NOMO-1 treated with dmso at 0.1 percent for 144 hours (cell line): ENCODE data around the gene CSMD2.

Source experiments
- DNase-seq: peaks from one replicate; lab custom pipeline; 2025; ENCODE audit not compliant: unreplicated experiment; lab: John Stamatoyannopoulos, UW

Gene CSMD2

DNA sequence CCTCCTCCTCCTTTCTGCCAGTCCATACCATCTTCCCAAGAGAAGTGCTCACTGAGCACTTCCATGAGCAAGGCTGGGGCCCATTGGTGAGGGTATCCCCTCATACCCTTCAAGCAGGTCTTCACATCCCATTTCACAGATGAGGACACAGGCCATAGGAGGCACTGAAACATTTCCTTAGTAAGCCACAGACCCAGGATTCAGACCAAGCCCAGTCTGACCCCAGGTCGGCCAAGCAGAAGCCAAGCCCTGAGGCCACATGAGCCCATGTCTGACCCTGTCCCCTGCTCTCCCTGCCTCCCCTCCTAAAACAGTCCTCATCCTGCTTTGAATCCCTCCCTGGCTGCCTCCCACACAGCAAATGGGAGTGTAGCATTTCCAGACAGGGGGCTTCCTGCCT lies 546.4 kb downstream of the CSMD2 start:
- DNase-seq: no peak

DNA sequence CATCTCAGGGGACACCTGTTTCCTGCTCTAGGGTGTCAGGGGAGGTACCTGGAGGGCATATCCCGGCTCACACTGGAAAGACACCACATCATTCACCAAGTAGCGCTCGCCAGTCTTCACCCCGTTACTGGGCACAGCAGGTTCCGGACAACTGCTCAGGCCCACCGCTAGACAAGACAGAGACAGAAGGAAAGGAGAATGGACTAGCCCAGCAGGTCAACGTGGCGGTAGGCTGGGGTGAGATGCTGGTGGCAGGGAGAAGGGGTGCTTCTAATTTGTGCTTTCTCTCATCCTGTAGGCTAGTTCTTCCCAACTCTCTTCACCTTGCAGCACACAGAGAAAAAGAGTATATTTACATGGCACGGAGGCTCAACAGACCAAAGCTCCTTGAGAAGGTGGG lies 547.6 kb downstream of the CSMD2 start:
- no peak for DNase-seq

DNA sequence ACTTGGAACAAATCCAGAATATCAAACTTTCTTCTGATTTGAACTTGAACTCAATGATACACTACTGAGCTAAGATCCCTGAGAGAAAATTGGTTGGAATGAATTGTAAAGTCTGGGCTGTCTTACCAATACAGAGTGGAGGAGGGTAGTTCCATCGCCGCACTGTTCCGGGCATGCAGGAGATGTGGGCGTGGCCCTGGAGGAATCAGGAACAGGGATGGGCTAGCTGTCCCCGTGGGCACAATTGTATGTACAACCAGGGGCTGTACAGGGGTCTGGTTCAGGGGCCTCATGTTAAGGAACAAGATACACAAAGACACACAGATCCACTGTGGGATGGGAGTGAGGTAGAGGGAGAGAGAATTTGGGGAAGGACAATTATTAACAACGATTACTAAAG lies 548.2 kb downstream of the CSMD2 start:
- no peak for DNase-seq

DNA sequence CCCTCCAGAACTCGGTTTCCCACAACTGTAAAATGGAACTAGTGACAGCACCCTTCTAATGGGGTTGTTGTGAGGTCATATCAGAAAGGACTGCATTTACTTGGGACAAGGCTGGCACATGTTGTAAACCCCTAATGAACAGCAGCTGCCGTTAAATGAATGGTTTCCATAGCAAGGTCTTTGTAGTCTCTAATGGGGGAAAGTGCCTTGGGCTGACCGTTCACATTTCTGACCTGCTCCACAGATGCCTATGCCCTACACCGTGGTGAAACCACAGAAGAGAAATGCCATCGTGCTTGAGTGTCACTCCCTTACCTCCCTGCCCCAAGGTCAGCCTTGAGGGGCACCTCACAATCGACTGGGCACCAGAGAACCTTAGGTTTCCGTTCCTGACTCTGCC lies 549.5 kb downstream of the CSMD2 start:
- no peak for DNase-seq

DNA sequence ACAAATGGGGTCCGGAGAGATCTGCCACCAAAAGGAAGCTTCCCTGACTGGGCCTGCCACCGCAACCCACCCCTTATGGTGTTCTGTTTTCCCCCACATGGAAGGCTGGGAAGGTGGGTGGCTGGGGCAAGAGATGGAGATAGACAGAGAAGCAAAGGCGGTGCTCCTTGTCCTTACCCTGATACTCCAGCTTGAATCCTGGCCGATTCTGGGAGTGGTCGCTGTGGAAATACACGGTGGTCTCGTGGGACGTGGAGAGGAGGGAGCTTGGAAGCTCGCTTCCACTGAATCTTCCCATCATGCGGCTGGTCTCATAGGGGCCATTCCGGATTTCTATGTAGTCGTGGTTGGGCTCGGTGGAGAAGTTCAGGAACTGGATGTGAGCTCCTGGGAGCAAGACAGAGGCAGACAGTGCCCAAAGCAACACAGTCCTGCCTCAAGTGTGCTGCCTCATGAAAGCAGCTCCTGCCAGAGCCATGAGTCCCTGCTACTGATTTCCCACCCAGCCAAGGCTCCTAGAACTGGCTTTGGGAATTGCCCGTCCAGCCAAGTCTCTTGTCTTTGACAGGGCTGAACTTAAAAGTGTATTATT lies 554.1 kb downstream of the CSMD2 start:
- DNase-seq: no peak

DNA sequence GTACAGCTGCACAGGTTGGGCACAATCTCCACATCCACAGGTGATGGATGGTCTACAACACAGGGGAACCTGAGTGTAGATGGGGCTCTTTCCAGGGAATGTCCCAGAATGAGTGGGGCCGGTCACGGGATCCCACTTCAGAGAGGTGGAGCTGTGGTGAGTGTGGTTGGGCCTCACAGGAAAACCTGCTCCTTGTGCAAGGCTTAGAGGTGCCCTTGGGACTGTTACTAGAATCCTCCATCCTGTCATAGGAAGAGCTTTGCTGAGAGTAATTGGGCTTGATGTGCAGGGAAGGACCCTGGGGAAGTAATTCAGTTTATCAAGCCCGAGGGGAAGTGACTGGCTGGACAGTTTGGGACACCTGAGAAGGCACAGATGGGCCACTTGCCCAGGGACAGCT lies 554.6 kb downstream of the CSMD2 start:
- DNase-seq: no peak

DNA sequence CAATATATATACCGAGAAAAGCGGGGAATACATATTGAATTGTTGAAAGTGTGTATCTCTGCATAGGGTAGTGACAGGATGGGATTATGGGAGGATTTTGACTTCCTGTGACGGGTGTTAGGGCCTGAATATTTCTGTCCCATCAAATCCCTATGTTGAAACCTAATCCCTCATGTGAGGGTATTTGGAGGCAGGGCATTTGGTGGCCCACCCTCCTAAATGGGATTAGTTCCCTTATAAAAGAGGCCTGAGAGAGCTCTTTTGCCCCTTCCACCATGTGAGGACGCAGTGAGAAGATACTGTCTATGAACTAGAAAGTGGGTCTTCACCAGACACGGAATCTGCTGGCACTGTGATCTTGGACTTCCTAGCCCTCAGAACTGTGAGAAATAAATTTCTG lies 555.3 kb downstream of the CSMD2 start:
- DNase-seq: no peak

DNA sequence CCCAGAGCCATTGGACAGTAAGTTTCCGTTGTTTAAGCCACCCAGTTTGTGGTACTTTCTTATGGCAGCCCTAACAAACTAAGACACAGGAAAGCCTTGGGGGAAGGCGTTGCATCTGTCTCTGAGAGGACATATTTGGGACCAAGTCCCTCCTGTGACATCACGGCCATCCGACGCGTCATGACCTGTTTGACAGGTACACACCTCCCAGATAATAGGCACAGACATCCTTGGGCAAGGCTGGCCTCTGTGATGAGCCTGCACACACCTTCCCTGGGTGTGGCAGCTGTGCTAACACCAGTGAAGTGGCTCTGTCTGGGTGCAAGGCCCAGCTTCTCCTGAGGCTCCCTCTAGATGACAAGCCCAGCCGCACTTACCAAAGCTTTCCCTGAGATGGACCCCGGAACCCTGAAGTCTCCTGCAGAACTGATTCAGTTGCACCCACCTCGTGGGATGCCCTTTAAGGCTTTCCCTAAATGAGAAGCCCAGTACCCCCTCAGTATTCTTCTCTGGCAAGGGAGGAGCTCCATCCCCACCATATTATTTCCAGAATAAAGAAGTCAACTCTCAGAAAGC lies 556.1 kb downstream of the CSMD2 start:
- DNase-seq: no peak

DNA sequence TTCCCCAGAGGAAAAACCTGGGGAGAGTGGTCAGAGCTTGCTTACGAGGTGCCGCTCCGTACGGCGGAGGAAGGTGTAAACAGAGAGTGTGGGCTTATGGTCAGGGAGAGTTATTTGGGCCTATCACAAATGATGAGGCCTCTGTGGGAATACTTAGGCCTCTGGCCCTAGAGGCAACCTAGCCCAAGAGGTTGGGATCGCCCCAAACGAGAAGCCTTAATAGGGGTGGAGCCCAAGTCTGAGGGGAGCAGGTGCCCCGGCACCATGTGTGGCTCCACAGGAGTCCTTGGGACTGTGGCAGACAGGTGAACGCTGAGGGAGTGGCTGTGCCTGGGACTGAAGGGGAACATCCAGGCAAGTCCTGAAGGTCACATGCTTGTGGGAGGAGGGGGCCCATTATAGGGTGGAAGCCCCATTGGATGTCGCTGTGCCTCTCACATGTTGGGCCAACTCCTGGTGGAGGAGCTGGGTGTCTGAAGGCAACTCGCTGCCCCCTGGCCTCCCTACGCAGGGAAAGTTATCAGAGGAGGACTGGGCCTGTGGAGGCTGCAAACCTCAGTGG lies 557.5 kb downstream of the CSMD2 start:
- DNase-seq: no peak

DNA sequence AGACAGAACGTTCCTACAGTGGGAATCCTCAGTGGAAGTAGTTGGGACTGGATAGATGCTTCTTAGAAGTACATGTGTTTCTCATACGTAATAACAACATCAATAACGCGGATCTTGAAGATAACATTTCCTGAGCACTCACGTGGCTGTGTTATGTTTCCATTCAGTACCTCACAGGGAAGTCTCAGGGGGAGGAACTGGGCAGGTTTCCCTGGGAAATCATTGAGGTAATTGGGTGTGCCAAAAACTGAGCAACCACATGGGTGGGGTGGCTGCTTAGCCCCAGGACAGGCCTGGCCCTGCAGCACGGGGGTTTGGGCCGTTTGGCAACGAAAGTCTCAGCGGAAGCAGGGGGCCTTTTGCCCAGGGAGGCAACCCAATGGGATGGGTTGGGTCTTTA lies 558.8 kb downstream of the CSMD2 start:
- DNase-seq: no peak

DNA sequence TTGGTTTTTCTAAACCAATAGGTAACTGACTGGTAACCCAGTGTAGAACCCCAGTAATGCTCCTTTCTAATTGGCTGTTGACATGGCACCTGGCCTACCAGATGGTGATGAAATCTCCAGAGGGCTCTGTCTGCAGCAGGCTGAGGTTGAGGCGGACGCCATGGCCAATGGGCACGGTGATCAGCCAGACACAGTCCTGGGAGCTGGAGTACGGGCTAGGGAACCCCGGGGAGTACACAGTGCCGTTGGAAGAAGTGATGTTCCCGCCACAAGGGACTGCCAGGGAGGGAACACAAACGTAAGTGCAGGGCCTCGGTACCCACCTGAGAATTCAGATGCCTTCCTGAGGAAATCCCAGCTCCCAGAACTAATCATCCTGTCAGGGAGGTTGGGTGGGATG lies 562.8 kb downstream of the CSMD2 start:
- no peak for DNase-seq

DNA sequence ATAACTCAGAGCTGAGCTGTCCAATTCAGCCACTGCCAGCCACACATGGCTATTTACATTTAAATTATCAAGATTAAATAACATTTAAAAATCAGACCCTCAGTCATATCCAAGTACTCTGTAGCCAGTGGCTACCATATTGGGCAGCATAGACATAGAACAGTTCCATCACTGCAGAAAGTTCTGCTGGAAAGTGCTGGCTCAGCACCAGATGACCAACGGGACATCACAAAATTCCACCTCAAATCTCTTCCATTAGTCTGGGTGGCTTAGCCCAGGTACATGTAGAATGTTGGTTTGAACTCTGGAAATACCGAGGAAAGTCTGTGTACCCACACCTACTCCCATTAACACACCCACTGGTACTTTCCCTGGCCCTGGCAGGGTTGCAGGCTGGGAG lies 563.3 kb downstream of the CSMD2 start:
- DNase-seq: no peak

DNA sequence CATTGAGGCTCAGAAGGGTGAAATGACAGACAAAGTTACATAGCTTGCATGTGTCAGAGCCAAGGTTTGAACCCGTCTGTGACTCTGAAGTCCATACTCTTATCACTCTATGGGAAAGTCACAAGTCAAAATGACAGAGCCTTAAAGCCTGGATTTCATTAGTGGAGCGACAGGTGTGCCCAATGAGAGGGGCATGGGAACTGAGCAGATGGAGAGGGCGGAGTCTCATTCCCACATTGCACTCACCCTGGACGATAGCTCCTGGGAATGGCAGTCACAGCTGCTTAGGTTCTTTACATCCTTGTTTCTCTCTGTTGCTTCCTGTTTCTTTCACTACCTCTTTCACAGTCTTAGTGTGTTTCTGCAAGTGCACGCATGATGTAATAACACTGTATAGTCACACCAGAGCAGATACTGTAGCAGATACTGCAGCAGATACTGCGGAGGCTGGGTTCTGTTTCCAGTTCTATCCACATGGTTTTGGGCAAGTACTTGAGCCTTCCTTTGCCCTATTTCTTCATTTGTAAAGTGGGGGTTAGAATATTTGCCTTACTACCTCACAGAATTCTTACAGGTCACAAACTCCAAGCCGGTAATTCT lies 565.4 kb downstream of the CSMD2 start:
- DNase-seq: peak; percentile 38

DNA sequence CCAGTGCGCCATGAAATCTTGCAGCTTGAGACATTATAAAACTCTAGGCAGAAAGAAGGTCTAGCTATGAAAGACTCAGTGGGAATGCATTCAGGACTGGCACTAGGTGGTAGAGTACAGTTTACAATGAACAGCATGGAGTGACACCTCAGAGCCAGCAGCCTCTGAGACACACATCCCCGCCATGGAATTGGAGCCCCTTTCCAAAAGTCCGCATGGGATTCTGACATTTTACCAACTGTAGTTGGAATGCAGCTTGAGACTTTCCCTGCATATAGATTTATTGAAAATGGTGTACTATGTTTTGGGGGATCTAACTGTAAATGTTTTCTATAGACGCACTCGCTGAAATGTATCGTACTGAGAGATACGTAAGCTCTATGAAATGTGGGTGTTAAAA lies 576.3 kb downstream of the CSMD2 start:
- DNase-seq: no peak

DNA sequence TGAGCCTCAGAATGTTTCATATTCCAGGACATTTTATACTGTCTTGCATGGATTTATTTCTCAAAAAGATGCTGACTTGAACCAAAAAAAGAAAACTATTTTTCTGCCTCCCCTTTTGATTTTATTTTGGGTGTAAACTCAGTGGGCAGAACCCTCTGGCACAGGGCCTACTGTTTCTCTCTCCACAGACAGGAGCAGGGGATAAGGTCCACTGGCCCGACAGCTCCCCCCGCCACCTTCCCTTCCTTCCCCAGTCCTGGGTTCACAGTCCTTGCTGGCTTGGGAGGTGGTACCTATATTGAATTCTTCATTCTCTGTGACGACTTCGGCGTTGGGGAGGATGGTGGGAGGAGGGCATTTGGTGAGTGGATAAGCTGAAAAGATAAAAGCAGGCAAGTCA lies 578.2 kb downstream of the CSMD2 start:
- no peak for DNase-seq

DNA sequence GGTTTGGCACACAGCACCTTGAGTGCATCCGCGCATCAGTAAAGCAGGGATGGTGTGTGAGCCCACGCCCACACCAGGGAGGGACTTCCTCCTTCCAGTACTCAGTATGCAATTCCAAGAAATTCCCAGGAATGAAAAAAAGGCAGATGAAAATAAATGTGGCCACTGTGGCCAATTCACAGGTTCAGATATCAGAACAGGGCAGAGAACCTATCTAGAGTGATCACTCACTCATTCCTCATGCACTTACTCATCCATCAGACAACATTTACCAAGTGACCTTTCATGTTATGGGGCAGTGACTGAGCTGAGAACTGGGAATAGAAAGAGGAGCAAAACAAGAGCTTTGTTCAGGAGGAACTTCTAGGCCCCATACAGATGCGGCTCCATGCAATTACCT lies 578.9 kb downstream of the CSMD2 start:
- no peak for DNase-seq

DNA sequence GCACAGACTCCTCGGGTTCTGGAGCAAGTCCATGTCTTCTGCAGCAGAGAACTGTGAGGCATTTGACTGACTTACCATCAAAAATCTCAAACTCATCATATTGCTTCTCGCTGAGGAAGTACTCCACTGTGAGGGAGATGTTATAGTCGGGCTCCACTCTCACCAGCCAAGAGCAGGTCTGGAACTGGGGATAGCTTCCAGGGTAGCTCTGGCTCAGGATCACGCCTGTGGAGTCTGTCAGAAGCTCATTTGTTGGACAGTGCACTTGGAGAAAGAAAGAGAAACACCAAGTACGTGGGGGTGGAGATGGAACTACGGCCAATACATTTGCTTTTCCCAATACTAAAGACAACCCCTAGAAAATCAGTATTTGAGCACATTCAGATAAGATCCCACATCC lies 581.5 kb downstream of the CSMD2 start:
- DNase-seq: no peak

DNA sequence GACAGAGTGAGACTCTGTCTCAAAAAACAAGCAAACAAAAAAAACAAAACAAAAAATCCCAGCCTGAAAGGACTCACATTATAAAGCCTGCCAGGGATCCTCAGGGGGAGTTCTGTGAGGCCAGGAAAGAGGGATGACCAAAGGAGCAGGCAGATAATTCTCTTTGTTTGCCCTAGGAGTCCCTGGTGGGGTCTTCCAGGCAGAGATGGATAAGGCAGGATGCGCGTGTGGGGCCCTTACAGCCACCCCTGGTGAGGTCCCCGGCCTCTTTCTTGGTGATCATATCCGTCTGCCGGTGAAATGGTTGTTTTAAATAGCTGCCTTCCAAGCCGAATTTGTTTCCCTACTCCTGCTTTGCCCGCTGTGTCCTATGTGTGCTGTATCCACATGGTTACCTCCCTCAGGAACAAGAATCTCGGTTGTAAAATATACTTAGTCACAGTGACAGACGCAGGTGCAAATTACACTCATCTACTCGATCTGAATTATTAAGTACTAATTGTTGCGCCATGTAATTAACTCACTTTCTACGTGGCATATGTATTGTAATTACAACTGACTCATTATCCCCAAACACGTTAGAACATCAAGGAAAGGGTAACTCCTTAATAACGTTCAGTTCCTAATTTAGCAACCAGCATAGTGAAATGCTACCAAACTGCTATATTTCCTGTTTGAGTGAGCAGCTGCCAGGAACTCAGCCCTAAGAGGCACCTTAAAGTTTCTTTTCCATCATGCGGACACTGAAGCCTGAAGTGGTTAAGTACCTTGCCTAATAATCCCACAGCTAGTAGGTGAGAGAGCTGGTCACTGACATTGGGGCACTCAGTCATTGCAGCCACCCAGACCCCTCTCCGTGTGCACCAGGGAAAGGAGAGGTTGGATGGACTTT lies 586.2 kb downstream of the CSMD2 start:
- peak; percentile 71 for DNase-seq

DNA sequence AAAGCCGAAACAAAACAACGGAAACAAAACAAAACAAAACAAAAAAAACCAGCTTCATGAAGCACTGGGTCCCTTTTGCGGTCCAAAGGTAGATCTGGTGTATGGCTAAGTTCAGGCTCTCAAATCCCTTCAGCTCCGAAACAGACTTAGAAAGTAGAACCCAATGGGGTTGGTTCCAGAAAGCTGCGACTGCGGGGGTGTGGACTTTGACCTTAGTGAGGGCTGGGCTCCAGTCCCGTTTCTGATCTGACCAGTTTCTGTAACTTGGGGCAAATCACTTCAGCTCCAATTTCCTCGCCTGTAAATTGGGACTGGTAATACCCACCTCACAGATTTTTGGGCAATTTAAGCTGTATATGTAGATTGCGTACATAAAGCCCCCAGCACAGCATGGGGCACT lies 587.4 kb downstream of the CSMD2 start:
- no peak for DNase-seq

DNA sequence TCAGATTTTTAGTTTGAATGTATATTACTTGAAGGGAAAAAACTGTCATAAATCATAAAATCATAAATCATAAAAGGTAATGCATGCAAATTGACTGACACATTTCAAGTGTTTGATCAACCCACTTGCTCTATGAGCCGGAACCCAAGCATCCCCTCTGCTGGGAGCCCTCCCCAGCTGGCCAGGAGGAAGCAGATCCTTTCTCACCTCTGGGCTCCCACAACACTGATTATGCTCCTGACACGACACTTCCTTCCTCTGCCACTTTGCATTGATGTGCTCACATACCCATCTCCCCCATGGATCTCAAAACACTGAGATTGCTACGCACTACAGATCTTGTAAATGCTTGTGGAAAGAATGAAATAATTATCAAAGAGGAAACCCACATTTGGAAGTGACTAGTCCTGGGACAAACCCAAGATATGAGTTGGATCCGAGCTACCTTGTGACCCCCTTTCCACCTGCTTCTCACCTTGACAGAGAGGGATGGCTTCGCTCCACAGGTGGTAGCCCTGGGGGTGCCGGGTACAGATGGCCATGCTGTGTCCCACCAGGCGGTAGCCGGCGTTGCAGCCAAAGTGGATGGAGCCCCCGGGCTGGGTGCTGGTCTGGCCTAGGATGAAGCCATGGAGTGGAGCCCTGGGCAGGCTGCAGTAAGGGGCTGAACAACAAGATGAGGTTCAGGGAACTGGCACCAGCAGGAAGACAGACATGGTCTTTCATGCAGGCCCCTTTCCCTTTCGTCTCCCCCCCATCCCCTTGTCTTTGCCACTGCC lies 588.0 kb downstream of the CSMD2 start:
- DNase-seq: no peak

DNA sequence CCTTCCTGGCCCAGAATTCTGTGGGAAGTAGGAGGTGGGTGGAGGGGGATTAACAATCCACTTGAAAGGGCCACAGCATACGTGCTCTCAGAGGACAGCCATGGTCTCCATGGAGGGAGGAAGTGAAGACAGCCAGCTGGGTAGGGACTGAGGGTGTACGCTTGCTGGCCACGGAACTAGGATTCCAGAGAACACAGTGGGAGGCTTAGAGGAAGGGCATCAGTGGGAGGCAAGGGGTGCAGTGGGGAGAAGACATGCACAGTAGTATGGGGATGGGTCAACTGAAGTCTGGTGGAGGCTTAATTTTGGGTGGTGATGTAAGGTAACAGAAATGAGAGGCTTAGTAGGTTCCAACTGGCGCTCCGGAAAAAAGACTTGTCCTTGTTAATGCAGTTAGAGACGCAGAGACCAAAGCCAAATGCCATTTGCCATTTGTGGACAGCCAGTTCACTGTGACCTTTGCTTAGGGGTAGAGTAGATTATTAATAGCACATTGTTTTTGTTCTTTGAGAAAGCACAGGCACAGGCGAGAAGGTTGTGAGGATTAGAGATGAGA lies 589.6 kb downstream of the CSMD2 start:
- DNase-seq: no peak
